A549 treated with RU486 at 1 μM for 4 hours (cell line): ENCODE data around the gene TFG. TPM values are rescaled to one million over a fixed set of nuclear protein-coding genes. Genes with fewer than 3 reads are reported as not detected.

Experiments
- total RNA-seq: library from RNA; stranded (reverse); fragments of 200-300 nt; extraction: Qiagen RNA extraction; gene quantifications from 5 replicates; pipeline ENCODE4 v1.2.3, GENCODE V29; 2022; ENCODE audit warnings: low read depth

The TFG gene
- total RNA-seq = 118 to 156 TPM (median 150 TPM) in 5 replicates

DNA sequence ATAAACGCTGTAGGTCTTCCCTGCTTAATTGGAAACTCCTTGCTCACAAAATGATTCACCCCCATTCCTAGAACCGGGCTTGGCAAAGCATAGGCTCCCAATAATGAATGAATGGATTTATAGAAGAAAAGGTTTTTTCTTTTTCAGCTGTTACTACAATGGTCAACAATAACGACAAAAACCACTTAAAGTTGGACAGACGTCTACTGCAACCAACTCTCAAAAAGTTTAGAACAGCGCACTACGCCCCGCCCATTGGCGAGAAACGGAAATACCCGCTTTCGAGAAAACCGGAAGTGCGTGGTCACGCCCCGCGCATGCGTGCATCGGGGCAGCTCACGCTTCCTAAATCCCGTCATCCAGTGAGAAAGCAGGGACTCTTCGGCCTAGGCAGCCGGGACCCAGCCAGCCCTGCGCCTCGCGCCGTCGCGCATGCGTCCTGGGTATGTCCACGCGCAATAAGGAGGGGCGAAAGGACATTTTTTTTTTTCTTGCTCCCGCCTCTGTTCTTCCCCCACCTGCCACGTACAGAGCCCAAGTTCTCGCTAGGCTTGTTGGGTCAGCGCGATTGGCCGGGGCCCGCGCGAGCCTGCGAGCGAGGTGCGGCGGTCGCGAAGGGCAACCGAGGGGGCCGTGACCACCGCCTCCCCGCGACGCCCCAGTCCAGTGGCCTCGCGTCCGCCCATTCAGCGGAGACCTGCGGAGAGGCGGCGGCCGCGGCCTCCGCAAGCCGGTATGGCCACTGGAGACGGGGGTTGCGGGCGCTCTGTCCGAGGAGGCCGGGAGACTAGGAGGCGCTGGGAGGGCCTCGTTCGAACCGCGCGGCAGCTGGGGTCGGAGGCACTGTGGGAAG lies at the start of gene TFG:
TSS of gene TFG (plus strand) at position 506 of the 853 bp plus-strand sequence. CDS start 4,192 bp downstream, outside the sequence.

Other genes starting within 250 kb of the TFG start
- 1.4 to 2.6 TPM (median 2.4 TPM) in 5 replicates for gene TMEM45A, start 216.9 kb upstream of the TFG start, total RNA-seq
- not detected in 5 replicates for gene ADGRG7, start 99.9 kb upstream of the TFG start, total RNA-seq